GM06990 (cell line): ENCODE results near the gene CPEB1.

Source experiments
- DNase-seq: peaks from one replicate; pipeline ENCODE4 v3.0.0-alpha.2; 2011; ENCODE audit not compliant: insufficient read length; ENCODE audit errors: extremely low read depth
- H3K27me3 ChIP-seq: replicated peaks from 2 replicates; pipeline ENCODE4 v1.6.0; 2011; ENCODE audit warnings: low read length; ENCODE audit not compliant: control insufficient read depth, insufficient read depth
- H3K36me3 ChIP-seq: 2 replicates; pipeline ENCODE4 v1.5.1; 2011; ENCODE audit warnings: low read length; ENCODE audit not compliant: control insufficient read depth, insufficient read depth
- H3K4me3 ChIP-seq: replicated peaks from 2 replicates; pipeline ENCODE4 v1.5.1; 2011; ENCODE audit warnings: low read depth, mild to moderate bottlenecking, control low read depth, low read length
- TF ChIP-seq, protein P1 (sequence below): IDR thresholded peaks from 2 replicates; pipeline ENCODE4 v1.5.1; 2011; ENCODE audit warnings: low read length, control low read depth, mild to moderate bottlenecking, inconsistent platforms; ENCODE audit not compliant: insufficient read depth, poor library complexity, severe bottlenecking

The CPEB1 gene

DNA sequence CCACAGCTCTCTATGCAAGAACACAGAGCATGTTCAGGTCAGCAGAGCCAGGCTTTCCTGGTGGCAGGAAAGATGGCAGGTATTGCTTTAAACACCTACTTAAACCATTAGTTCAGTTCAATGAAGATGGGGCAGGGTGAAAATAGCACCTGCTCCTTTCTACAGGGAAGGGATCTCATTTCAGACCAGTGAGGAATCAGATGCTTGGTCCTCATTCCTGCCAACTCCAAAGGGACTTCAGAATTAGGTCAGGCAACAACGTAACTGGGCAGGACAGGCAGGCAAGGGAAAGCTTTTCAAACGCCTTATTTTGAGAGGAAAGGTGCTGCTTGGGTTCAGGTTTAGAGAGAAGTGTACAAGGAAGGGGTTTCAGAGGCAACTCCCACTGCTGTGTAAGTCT is 94.3 kb downstream of the CPEB1 start:
- TF ChIP-seq, protein P1, sequence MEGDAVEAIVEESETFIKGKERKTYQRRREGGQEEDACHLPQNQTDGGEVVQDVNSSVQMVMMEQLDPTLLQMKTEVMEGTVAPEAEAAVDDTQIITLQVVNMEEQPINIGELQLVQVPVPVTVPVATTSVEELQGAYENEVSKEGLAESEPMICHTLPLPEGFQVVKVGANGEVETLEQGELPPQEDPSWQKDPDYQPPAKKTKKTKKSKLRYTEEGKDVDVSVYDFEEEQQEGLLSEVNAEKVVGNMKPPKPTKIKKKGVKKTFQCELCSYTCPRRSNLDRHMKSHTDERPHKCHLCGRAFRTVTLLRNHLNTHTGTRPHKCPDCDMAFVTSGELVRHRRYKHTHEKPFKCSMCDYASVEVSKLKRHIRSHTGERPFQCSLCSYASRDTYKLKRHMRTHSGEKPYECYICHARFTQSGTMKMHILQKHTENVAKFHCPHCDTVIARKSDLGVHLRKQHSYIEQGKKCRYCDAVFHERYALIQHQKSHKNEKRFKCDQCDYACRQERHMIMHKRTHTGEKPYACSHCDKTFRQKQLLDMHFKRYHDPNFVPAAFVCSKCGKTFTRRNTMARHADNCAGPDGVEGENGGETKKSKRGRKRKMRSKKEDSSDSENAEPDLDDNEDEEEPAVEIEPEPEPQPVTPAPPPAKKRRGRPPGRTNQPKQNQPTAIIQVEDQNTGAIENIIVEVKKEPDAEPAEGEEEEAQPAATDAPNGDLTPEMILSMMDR, result no peak
- no peak for DNase-seq
- H3K36me3 ChIP-seq, result peaks cover 2% of the 10 kb centered on the region; the same call in 1 of the 2 replicates

DNA sequence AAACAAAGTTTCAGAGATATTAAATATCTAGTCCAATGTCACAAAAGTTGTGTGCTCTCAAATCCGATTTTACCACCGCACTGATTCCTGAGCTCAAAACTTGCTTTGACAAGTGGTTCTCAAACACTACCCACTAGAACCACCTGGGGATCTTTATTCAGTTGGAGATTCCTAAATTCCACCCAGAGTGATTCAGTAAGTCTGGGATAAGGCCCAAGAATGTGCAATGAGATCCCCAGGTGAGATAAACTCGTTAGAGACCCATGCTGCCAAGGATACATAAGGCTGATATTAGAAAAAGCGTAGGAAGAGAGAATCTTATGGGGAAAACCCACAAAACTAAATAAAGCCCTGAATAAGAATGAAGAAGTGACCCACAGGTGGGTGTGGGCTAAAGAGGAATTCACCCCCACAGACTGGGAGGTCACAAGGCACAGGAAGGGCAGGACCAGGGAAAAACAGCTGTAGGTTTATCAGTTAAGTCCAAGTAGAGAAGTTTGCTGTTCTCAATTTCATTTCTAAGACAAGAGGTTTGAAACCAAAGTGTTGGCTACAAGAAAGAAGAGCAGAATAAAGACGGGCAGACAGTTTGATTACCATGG is 95.4 kb downstream of the CPEB1 start:
- Histone ChIP-seq H3K27me3 (no peaks in the 10 kb centered on the region), H3K4me3 (no peak overlapping the region), H3K36me3 (peaks cover 2% of the 10 kb centered on the region; the same call in 1 of the 2 replicates)
- TF ChIP-seq, protein P1, result no peak
- DNase-seq, result no peak

More for the DNA sequence above, 94.3 kb downstream of the CPEB1 start:
- no peak overlapping the region for H3K4me3 ChIP-seq
- no peaks in the 10 kb centered on the region for H3K27me3 ChIP-seq

DNA sequence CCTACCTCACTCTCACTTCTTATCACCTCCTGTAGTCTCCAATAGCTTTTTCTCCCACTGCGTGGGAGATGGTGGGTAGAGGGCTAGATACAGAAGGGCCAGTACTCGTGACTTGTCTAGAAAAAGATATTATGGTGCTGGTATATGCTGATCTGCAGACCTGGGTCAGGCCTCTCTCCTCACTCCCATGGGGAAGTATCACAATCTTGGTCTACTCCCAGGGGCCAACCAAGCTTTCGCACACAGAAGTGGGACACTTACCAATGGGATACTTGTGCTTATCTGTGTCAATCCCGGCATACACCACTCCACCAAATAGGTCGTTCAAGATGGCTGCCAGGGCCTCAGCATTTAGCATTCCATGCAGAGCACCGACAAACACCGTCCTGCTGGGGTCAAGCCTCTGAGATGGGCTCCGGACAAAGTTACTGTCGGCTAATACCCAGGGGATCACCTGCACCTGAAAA is 97.9 kb downstream of the CPEB1 start:
- DNase-seq, result no peak
- H3K27me3 ChIP-seq, result no peaks in the 10 kb centered on the region
- TF ChIP-seq, protein P1, result no peak
- no peak overlapping the region for H3K4me3 ChIP-seq
- no peaks in the 10 kb centered on the region for H3K36me3 ChIP-seq

- H3K27me3 ChIP-seq, result no peaks in the 10 kb centered on the region
- no peak for DNase-seq
- TF ChIP-seq, protein P1, result no peak
- H3K4me3 ChIP-seq, result no peak overlapping the region
- H3K36me3 ChIP-seq, result no peaks in the 10 kb centered on the region
Observed at GRCh38 chr15:82548700-82549099, 98.5 kb downstream of the CPEB1 start.

DNA sequence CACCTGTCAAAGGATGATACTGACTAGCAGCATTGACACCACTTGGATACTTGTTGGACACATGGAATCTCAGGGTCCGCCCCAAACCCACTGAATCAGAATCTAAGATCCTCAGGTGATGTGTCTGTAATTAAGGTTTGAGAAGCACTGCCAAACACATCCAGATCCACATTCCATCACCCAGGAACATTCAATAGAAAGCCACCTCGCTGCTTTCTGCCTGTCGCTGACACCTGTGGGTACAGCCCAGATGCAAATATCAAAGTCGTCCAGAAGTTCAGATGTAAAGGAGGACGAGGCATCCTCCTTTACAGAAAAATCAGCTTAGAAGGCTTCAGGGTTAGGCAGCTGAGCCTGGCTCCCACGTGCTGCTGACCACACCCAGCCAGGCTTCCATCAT is 101.7 kb downstream of the CPEB1 start:
- H3K27me3 ChIP-seq, result no peaks in the 10 kb centered on the region
- no peak overlapping the region for H3K4me3 ChIP-seq
- no peak for DNase-seq
- TF ChIP-seq, protein P1, result no peak
- no peaks in the 10 kb centered on the region for H3K36me3 ChIP-seq

DNA sequence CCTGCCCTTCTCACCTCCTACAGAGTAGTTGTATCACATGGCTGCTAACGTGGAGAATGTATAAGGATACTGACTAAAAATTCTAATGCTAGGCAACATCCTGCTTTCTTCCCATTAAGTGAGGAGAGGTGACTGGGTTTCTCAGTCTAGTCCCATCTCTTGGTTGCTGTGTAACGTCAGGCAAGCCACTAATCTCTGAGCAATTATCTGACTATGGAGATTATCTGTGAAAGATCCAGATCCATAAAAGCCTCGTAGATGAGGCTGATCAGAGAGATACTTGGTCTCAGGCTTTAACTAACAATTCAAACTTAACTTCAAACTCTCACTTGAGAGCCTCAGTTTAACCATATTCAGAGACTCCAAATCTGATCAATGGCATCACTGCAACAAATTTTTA is 102.2 kb downstream of the CPEB1 start:
- H3K36me3 ChIP-seq, result no peaks in the 10 kb centered on the region
- H3K4me3 ChIP-seq, result no peak overlapping the region
- TF ChIP-seq, protein P1, result no peak
- no peak for DNase-seq
- H3K27me3 ChIP-seq, result no peaks in the 10 kb centered on the region
